Endothelial cell of umbilical vein (primary cell): ENCODE measurements around the gene TNFRSF19. TPM values are rescaled to one million over a fixed set of nuclear protein-coding genes. Genes with fewer than 3 reads are reported as not detected.
A peak's percentile ranks its signal among the peaks of the same experiment; 100 is the strongest.

Experiments used
- BruUV-seq: library from RNA; stranded (reverse); fragments of 400-500 nt; replicated peaks from 2 replicates; lab custom pipeline; 2021; lab: Mats Ljungman, UMichigan
- CTCF ChIA-PET: fragments of 300-600, 350-600 bp; sonication (Branson Sonifier 250); formaldehyde crosslinking; loops from one replicate; lab custom pipeline; 2021; ENCODE audit warnings: antibody characterized with exemption, inconsistent platforms; lab: Charles Lee
- POLR2A ChIA-PET: fragments of 300-600, 350-600 bp; sonication (Branson Sonifier 250); formaldehyde crosslinking; loops from one replicate; lab custom pipeline; 2021; ENCODE audit warnings: antibody characterized with exemption, inconsistent platforms; lab: Charles Lee
- DNase-seq: peaks from one replicate; pipeline ENCODE4 v3.0.0-alpha.2; 2011; ENCODE audit warnings: low read depth, low spot score
- FAIRE-seq: peaks from 2 replicates; lab custom pipeline; 2011; peaks lifted over from hg19 to GRCh38; lab: Jason Lieb, UNC
- H2AFZ ChIP-seq: 2 replicates; pipeline ENCODE4 v1.6.0; 2012; ENCODE audit warnings: low read depth, low read length, control low read depth, inconsistent platforms
- H3K27ac ChIP-seq: 2 replicates; pipeline ENCODE4 v1.5.1; 2011; ENCODE audit warnings: low read depth, mild to moderate bottlenecking, control low read depth, low read length, moderate library complexity; ENCODE audit not compliant: insufficient read depth
- H3K27me3 ChIP-seq, 2 experiments: 2 replicates each; pipeline versions ENCODE4 v1.6.0 to v1.6.1; 2011; ENCODE audit warnings: low read length in 2 of 2, mixed read lengths in 1 of 2; ENCODE audit not compliant: control insufficient read depth in 2 of 2, insufficient read depth in 2 of 2
- H3K36me3 ChIP-seq, 2 experiments: 2 replicates in 1 of 2; 3 replicates in 1 of 2; pipeline ENCODE4 v1.5.1; 2011; ENCODE audit warnings: low read length in 2 of 2, mild to moderate bottlenecking in 1 of 2, moderate library complexity in 1 of 2; ENCODE audit not compliant: control insufficient read depth in 2 of 2, insufficient read depth in 2 of 2; ENCODE audit errors: extremely low read depth in 1 of 2
- H3K4me1 ChIP-seq: 3 replicates; pipeline ENCODE4 v1.5.1; 2011; ENCODE audit warnings: mild to moderate bottlenecking, low read length; ENCODE audit not compliant: control insufficient read depth, insufficient read depth; ENCODE audit errors: extremely low read depth
- H3K4me2 ChIP-seq: 2 replicates; pipeline ENCODE4 v1.6.1; 2011; ENCODE audit warnings: low read length, control low read depth, mixed read lengths; ENCODE audit not compliant: insufficient read depth
- H3K4me3 ChIP-seq, 3 experiments: fragments of 200-600 bp in 1 of 3; sonication (generic), shearing (Covaris generic) in 1 of 3; replicated peaks in 1 of 3; 2 replicates each; pipeline ENCODE4 v1.5.1; 2011 to 2016; ENCODE audit warnings: control low read depth in 3 of 3, low read length in 3 of 3, mild to moderate bottlenecking in 2 of 3, inconsistent platforms in 1 of 3, low read depth in 1 of 3, moderate library complexity in 1 of 3; ENCODE audit not compliant: insufficient read depth in 1 of 3
- H3K79me2 ChIP-seq: 2 replicates; pipeline ENCODE4 v1.6.0; 2012; ENCODE audit warnings: low read length, inconsistent platforms; ENCODE audit not compliant: control insufficient read depth, insufficient read depth
- H3K9ac ChIP-seq: replicated peaks from 2 replicates; pipeline ENCODE3; 2011; ENCODE audit warnings: low read length, control low read depth; ENCODE audit not compliant: insufficient read depth; ENCODE audit errors: extremely low read depth
- H3K9me1 ChIP-seq: replicated peaks from 3 replicates; pipeline ENCODE4 v1.6.0; 2011; ENCODE audit warnings: mild to moderate bottlenecking, low read length; ENCODE audit not compliant: control insufficient read depth, insufficient read depth; ENCODE audit errors: extremely low read depth
- H3K9me3 ChIP-seq: replicated peaks from 2 replicates; pipeline ENCODE4 v1.5.1; 2012; ENCODE audit warnings: low read length, inconsistent platforms; ENCODE audit not compliant: control insufficient read depth, insufficient read depth
- H4K20me1 ChIP-seq: replicated peaks from 2 replicates; pipeline ENCODE3; 2011; ENCODE audit warnings: mild to moderate bottlenecking, low read length; ENCODE audit not compliant: control insufficient read depth, insufficient read depth; ENCODE audit errors: extremely low read depth
- CTCF ChIP-seq, 2 donors: IDR thresholded peaks; 1 replicate in 1 of 2; 2 replicates in 1 of 2; pipeline ENCODE4 v1.5.1; 2011; ENCODE audit warnings: low read length in 2 of 2, mild to moderate bottlenecking in 2 of 2, moderate library complexity in 2 of 2, control low read depth in 1 of 2, inconsistent platforms in 1 of 2, low read depth in 1 of 2; ENCODE audit not compliant: insufficient read depth in 1 of 2; ENCODE audit errors: extremely low read depth in 1 of 2
- FOS ChIP-seq: IDR thresholded peaks from 2 replicates; pipeline ENCODE4 v1.6.1; 2011; ENCODE audit warnings: mild to moderate bottlenecking, low read length, moderate library complexity, borderline replicate concordance; ENCODE audit not compliant: insufficient read depth
- GATA2 ChIP-seq: IDR thresholded peaks from 2 replicates; pipeline ENCODE4 v1.7.0; 2011; ENCODE audit warnings: low read depth, mild to moderate bottlenecking, moderate library complexity, mixed read lengths, low read length; ENCODE audit not compliant: insufficient read length, insufficient read depth
- JUN ChIP-seq: IDR thresholded peaks from 2 replicates; pipeline ENCODE4 v1.6.1; 2011; ENCODE audit warnings: borderline replicate concordance, low read depth; ENCODE audit not compliant: insufficient read length, insufficient read depth
- MAX ChIP-seq: IDR thresholded peaks from 2 replicates; pipeline ENCODE4 v1.6.1; 2011; ENCODE audit not compliant: insufficient read depth, insufficient read length
- MYC ChIP-seq: IDR thresholded peaks from one replicate; pipeline ENCODE4 v1.6.1; 2011; ENCODE audit warnings: mild to moderate bottlenecking, low read depth, low read length
- POLR2A ChIP-seq: IDR thresholded peaks from 2 replicates; pipeline ENCODE4 v1.6.1; 2012; ENCODE audit warnings: low read depth, mild to moderate bottlenecking, control low read depth, low read length
- POLR2AphosphoS5 ChIP-seq: IDR thresholded peaks from 2 replicates; pipeline ENCODE4 v1.6.1; 2012; ENCODE audit warnings: low read depth, mild to moderate bottlenecking, control low read depth, low read length, moderate library complexity; ENCODE audit not compliant: insufficient read depth
- dilution Hi-C: fragments of 300-500 bp; cut with MboI; formaldehyde crosslinking; loops from one replicate; pipeline ENCODE4 v1.15.0; 2019; ENCODE audit warnings: low sequenced_read_pairs; ENCODE audit not compliant: extremely low pct_ligation_motif_present
- intact Hi-C: fragments of 100-400 bp; cut with micrococcal nuclease; formaldehyde crosslinking; loops from one replicate; pipeline ENCODE4 v1.10.0; 2022
- polyA plus RNA-seq, 4 experiments: library from polyadenylated mRNA; depleted of rRNA in 3 of 4; stranded (reverse) in 3 of 4; unstranded in 1 of 4; fragments of >200 nt; gene quantifications; 2 replicates each; pipeline versions ENCODE4 v1.2.1 to v1.2.3, GENCODE V29; 2011 to 2012; ENCODE audit warnings: missing spikeins in 1 of 4
- total RNA-seq: library from RNA; stranded (reverse); gene quantifications from 2 replicates; pipeline ENCODE4 v1.2.3, GENCODE V29; 2021

Gene TNFRSF19
- total and polyA plus RNA-seq, 2 donors (not counting 3 experiments of a cell fraction or from before 2014, with no cell fraction given), result 0.23 to 0.29 TPM

- no peak for TF ChIP-seq FOS
- no peak for TF ChIP-seq CTCF (IDR thresholded peaks at IDR 0.05; ENCODE audit: extremely low read depth in 1 of 2, insufficient read depth in 1 of 2, low read depth in 1 of 2, low read length in 2 of 2)
- no peak for TF ChIP-seq MAX
- TF ChIP-seq GATA2, result no peak
- no peak for TF ChIP-seq POLR2A
- TF ChIP-seq JUN, result no peak
- no peak for TF ChIP-seq POLR2AphosphoS5
- no peak for TF ChIP-seq MYC
- H3K9ac ChIP-seq, result no peak overlapping the region
- ChIA-PET POLR2A (no interaction called here), CTCF (interaction anchor here (1.3 kb wide), 1 partner anchor 161 kb away, joined by 4 read pairs; no protein-coding TSS in a partner anchor)
- BruUV-seq, result no TSS peak
- peak overlapping the region in 2 of 3 experiments; percentile 40 to 41 for H3K4me3 ChIP-seq
- H3K9me1 ChIP-seq, result no peaks in the 10 kb centered on the region
- H3K36me3 ChIP-seq, result no peaks in the 10 kb centered on the region
- no peaks in the 10 kb centered on the region for H3K4me1 ChIP-seq
- no peaks in the 10 kb centered on the region for H3K79me2 ChIP-seq
- H2AFZ ChIP-seq, result peak overlapping the region; percentile 66
- peak overlapping the region; percentile 81 for H3K4me2 ChIP-seq
- intact Hi-C loops (no loop called here), dilution Hi-C loops (no loop called here)
- no peak for FAIRE-seq
- peak; percentile 12 for DNase-seq
- no peak overlapping the region for H3K27ac ChIP-seq
- no peaks in the 10 kb centered on the region for H3K9me3 ChIP-seq
- no peaks in the 10 kb centered on the region for H4K20me1 ChIP-seq
- H3K27me3 ChIP-seq, result peaks cover 16 to 26% of the 10 kb centered on the region in 2 experiments
These were observed 23.1 kb upstream of the TNFRSF19 start for GRCh38 chr13:23547000-23547590.
